Measurements from ENCODE around the gene FATE1. TPM values are rescaled to one million over a fixed set of nuclear protein-coding genes. Genes with fewer than 3 reads are reported as not detected.

The FATE1 gene
- total and polyA plus RNA-seq, 9 donors: 1.2 to 3.7 (median 1.9) TPM

- Histone ChIP-seq H3K9me3 (replicated peaks; ENCODE audit: control insufficient read depth, low read depth, low read length) (no peaks in the 10 kb centered on the region), H3K27ac (ENCODE audit: low read length) (no peak overlapping the region), H3K36me3 (ENCODE audit: control insufficient read depth, insufficient read depth, low read length) (no peaks in the 10 kb centered on the region), H3K4me1 (ENCODE audit: control insufficient read depth, insufficient read depth, low read length) (no peaks in the 10 kb centered on the region), H3K27me3 (ENCODE audit: control insufficient read depth, insufficient read depth, low read length) (peaks cover 33% of the 10 kb centered on the region), H3K4me3 (ENCODE audit: low read length) (no peak overlapping the region)
- WGBS (ENCODE audit: insufficient coverage): 72% methylated on average over 6 of the region's 6 CpGs
- DNase-seq: no peak
These were observed 20.9 kb downstream of the FATE1 start for GRCh38 chrX:151736685-151737084.

- Histone ChIP-seq H3K27me3 (ENCODE audit: control insufficient read depth, insufficient read depth, low read length) (peaks cover 31% of the 10 kb centered on the region), H3K4me3 (ENCODE audit: low read length) (no peak overlapping the region)
- WGBS (ENCODE audit: insufficient coverage): 66% methylated on average over 3 of the region's 5 CpGs
These were observed 21.7 kb downstream of the FATE1 start for GRCh38 chrX:151737494-151737893.

DNA sequence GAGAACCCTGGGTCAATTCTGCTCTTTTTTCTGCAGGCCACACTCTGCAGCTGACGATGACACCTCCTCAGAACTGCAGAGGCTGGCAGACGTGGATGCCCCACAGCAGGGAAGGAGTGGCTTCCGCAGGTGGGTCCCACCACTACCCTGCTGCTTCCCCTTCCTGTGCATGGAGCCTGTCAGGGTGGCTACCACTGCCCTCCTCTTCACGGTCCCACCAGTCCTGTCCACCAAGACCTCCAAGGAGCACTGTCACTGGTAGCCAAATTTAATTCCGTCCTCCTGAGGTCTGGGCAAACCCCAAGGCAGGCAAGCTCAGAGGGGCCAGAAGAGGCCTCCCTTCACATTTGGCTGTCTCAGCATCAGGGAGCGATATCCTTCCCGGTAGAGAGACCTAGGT, 22.9 kb downstream of the FATE1 start:
- Histone ChIP-seq H3K9me3 (replicated peaks; ENCODE audit: control insufficient read depth, low read depth, low read length) (no peaks in the 10 kb centered on the region), H3K36me3 (ENCODE audit: control insufficient read depth, insufficient read depth, low read length) (no peaks in the 10 kb centered on the region), H3K27me3 (ENCODE audit: control insufficient read depth, insufficient read depth, low read length) (peaks cover 25% of the 10 kb centered on the region), H3K4me3 (ENCODE audit: low read length) (no peak overlapping the region), H3K27ac (ENCODE audit: low read length) (no peak overlapping the region), H3K4me1 (ENCODE audit: control insufficient read depth, insufficient read depth, low read length) (no peaks in the 10 kb centered on the region)
- 64% methylated on average over 7 of the region's 7 CpGs for WGBS (ENCODE audit: insufficient coverage)
- no peak for DNase-seq

More at GRCh38 chrX:151737494-151737893, 21.7 kb downstream of the FATE1 start:
- H3K36me3 ChIP-seq (ENCODE audit: control insufficient read depth, insufficient read depth, low read length): no peaks in the 10 kb centered on the region
- H3K27ac ChIP-seq (ENCODE audit: low read length): no peak overlapping the region
- no peaks in the 10 kb centered on the region for H3K9me3 ChIP-seq (replicated peaks; ENCODE audit: control insufficient read depth, low read depth, low read length)
- H3K4me1 ChIP-seq (ENCODE audit: control insufficient read depth, insufficient read depth, low read length): no peaks in the 10 kb centered on the region
- no peak for DNase-seq

DNA sequence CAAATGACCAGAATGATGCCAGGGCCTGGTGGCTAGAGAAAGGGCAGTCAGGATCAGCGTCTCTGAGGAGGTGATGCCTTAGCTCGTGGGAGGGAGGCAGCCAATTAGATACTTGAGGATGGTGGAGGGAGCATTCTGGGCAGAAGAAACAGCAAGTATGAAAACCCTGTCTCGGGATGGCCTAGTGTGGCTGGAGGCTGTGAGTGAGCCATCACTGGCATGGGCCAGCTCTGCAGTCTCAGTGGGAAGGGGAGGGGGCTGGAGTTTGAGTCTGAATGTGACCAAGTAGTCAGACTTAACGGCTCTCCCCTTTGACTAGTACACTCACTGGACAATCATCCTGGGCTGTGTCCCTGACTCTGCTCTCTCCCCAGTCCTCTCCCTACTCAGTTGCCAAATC, 25.8 kb downstream of the FATE1 start:
- peaks cover 24% of the 10 kb centered on the region for H3K27me3 ChIP-seq (ENCODE audit: control insufficient read depth, insufficient read depth, low read length)

DNA sequence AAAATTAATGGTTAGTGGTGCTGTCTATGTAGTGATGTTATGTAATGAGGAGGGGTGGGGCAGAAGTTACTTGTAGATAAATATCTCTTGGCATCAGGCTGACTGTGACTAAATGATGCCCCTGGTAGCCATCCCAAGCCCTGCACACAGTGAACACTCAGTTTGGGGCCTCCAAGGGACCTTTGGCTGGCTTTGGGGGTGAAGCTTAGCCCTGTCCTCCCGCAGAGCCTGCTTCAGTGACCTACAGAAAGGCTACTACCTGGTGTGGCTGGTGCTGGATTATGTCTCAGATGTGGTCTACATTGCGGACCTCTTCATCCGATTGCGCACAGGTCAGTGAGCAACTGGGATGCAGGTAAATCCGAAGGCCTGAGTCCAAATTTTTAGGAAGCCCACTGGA, 26.5 kb downstream of the FATE1 start:
- Histone ChIP-seq H3K27me3 (ENCODE audit: control insufficient read depth, insufficient read depth, low read length) (peaks cover 20% of the 10 kb centered on the region), H3K27ac (ENCODE audit: low read length) (no peak overlapping the region), H3K36me3 (ENCODE audit: control insufficient read depth, insufficient read depth, low read length) (no peaks in the 10 kb centered on the region), H3K4me1 (ENCODE audit: control insufficient read depth, insufficient read depth, low read length) (no peaks in the 10 kb centered on the region), H3K4me3 (ENCODE audit: low read length) (no peak overlapping the region), H3K9me3 (replicated peaks; ENCODE audit: control insufficient read depth, low read depth, low read length) (no peaks in the 10 kb centered on the region)
- no peak for DNase-seq
- WGBS (ENCODE audit: insufficient coverage): 38% methylated on average over 1 of the region's 5 CpGs

More for the DNA sequence above, 25.8 kb downstream of the FATE1 start:
- no peaks in the 10 kb centered on the region for H3K9me3 ChIP-seq (replicated peaks; ENCODE audit: control insufficient read depth, low read depth, low read length)
- H3K4me3 ChIP-seq (ENCODE audit: low read length): no peak overlapping the region
- DNase-seq: no peak
- no peaks in the 10 kb centered on the region for H3K4me1 ChIP-seq (ENCODE audit: control insufficient read depth, insufficient read depth, low read length)
- 75% methylated on average over 3 of the region's 4 CpGs for WGBS (ENCODE audit: insufficient coverage)
- H3K27ac ChIP-seq (ENCODE audit: low read length): no peak overlapping the region
- no peaks in the 10 kb centered on the region for H3K36me3 ChIP-seq (ENCODE audit: control insufficient read depth, insufficient read depth, low read length)

DNA sequence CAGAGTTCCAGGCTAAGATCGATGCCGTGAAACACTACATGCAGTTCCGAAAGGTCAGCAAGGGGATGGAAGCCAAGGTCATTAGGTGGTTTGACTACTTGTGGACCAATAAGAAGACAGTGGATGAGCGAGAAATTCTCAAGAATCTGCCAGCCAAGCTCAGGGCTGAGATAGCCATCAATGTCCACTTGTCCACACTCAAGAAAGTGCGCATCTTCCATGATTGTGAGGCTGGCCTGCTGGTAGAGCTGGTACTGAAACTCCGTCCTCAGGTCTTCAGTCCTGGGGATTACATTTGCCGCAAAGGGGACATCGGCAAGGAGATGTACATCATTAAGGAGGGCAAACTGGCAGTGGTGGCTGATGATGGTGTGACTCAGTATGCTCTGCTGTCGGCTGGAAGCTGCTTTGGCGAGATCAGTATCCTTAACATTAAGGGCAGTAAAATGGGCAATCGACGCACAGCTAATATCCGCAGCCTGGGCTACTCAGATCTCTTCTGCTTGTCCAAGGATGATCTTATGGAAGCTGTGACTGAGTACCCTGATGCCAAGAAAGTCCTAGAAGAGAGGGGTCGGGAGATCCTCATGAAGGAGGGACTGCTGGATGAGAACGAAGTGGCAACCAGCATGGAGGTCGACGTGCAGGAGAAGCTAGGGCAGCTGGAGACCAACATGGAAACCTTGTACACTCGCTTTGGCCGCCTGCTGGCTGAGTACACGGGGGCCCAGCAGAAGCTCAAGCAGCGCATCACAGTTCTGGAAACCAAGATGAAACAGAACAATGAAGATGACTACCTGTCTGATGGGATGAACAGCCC, 28.0 kb downstream of the FATE1 start:
- H3K9me3 ChIP-seq (replicated peaks; ENCODE audit: control insufficient read depth, low read depth, low read length): no peaks in the 10 kb centered on the region
- H3K27me3 ChIP-seq (ENCODE audit: control insufficient read depth, insufficient read depth, low read length): peaks cover 20% of the 10 kb centered on the region
- H3K4me1 ChIP-seq (ENCODE audit: control insufficient read depth, insufficient read depth, low read length): no peaks in the 10 kb centered on the region
- DNase-seq: no peak
- no peaks in the 10 kb centered on the region for H3K36me3 ChIP-seq (ENCODE audit: control insufficient read depth, insufficient read depth, low read length)
- H3K27ac ChIP-seq (ENCODE audit: low read length): no peak overlapping the region
- 85% methylated on average over 21 of the region's 21 CpGs for WGBS (ENCODE audit: insufficient coverage)
- H3K4me3 ChIP-seq (ENCODE audit: low read length): no peak overlapping the region

GRCh38 chrX:151745651-151746050, 29.8 kb downstream of the FATE1 start:
- H3K4me3 ChIP-seq (ENCODE audit: low read length): no peak overlapping the region
- WGBS (ENCODE audit: insufficient coverage): 67% methylated on average over 6 of the region's 6 CpGs
- DNase-seq: no peak
- H3K4me1 ChIP-seq (ENCODE audit: control insufficient read depth, insufficient read depth, low read length): peaks cover 2% of the 10 kb centered on the region
- H3K9me3 ChIP-seq (replicated peaks; ENCODE audit: control insufficient read depth, low read depth, low read length): no peaks in the 10 kb centered on the region
- H3K36me3 ChIP-seq (ENCODE audit: control insufficient read depth, insufficient read depth, low read length): no peaks in the 10 kb centered on the region
- H3K27ac ChIP-seq (ENCODE audit: low read length): no peak overlapping the region
- peaks cover 22% of the 10 kb centered on the region for H3K27me3 ChIP-seq (ENCODE audit: control insufficient read depth, insufficient read depth, low read length)

DNA sequence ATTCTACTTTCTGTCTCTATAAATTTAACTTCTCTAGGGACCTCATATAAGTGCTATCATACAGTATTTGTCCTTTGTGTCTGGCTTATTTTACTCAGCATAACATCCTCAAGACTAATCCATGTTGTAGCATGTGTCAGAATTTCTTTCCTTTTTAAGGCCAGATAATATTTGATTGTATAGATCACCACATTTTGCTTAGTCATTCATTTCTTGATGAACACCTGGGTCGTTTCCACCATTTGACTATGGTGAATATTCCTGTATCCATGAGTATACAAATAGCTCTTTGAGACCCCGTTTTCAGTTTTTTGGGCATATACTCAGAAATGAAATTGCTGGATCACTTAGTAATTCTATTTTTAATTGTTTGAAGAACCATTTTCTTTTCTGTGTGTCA, 30.7 kb downstream of the FATE1 start:
- H3K36me3 ChIP-seq (ENCODE audit: control insufficient read depth, insufficient read depth, low read length): no peaks in the 10 kb centered on the region
- DNase-seq: no peak
- H3K27ac ChIP-seq (ENCODE audit: low read length): no peak overlapping the region
- H3K27me3 ChIP-seq (ENCODE audit: control insufficient read depth, insufficient read depth, low read length): peaks cover 23% of the 10 kb centered on the region
- WGBS (ENCODE audit: insufficient coverage): no CpG with 5 or more reads among the region's 2 CpGs
- peaks cover 2% of the 10 kb centered on the region for H3K4me1 ChIP-seq (ENCODE audit: control insufficient read depth, insufficient read depth, low read length)
- H3K9me3 ChIP-seq (replicated peaks; ENCODE audit: control insufficient read depth, low read depth, low read length): no peaks in the 10 kb centered on the region
- no peak overlapping the region for H3K4me3 ChIP-seq (ENCODE audit: low read length)

DNA sequence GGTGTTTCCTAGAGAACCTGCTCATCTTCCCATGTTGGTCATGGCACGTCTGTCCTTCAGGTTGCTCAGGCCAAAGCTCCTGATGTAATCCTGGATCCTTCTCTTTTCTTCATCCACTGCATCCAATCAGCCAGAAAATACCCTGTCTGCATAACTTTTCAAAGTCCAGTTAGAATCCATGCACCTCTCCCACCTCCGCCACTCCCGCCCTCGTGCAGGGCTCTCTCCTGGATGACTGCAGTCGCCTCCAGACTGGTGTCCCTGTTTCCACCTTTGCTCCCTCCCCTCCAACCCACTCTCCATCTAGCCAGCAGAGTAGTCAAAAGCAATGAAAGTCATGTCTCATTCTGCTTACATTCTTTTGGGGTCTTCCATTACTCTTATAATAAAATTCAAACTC, 34.7 kb downstream of the FATE1 start:
- peaks cover 18% of the 10 kb centered on the region for H3K4me1 ChIP-seq (ENCODE audit: control insufficient read depth, insufficient read depth, low read length)
- WGBS (ENCODE audit: insufficient coverage): 93% methylated on average over 5 of the region's 5 CpGs
- H3K27ac ChIP-seq (ENCODE audit: low read length): no peak overlapping the region
- peaks cover 26% of the 10 kb centered on the region for H3K27me3 ChIP-seq (ENCODE audit: control insufficient read depth, insufficient read depth, low read length)
- no peak overlapping the region for H3K4me3 ChIP-seq (ENCODE audit: low read length)
- H3K36me3 ChIP-seq (ENCODE audit: control insufficient read depth, insufficient read depth, low read length): no peaks in the 10 kb centered on the region
- no peaks in the 10 kb centered on the region for H3K9me3 ChIP-seq (replicated peaks; ENCODE audit: control insufficient read depth, low read depth, low read length)
- no peak for DNase-seq

DNA sequence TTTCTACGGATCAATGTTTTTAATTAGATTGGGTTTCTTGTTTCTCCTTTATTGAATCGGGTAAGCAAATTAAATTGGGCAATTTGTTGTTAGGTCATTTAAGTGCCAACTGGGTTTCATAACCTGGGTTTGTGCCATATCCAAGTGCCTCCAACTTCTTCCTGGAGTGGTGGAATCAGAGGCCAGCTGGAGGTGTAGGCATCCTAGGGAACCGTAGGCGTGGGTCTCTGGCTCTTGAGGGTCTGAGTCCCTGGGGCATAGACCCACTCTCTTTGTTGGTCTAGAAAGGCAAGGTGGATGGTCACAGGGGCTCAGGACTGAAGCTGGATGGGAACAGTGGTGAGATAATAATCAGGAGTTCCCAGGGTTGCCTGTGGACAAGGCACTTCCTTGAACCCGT, 37.0 kb downstream of the FATE1 start:
- Histone ChIP-seq H3K27me3 (ENCODE audit: control insufficient read depth, insufficient read depth, low read length) (peaks cover 20% of the 10 kb centered on the region), H3K4me3 (ENCODE audit: low read length) (no peak overlapping the region), H3K36me3 (ENCODE audit: control insufficient read depth, insufficient read depth, low read length) (no peaks in the 10 kb centered on the region), H3K27ac (ENCODE audit: low read length) (no peak overlapping the region), H3K4me1 (ENCODE audit: control insufficient read depth, insufficient read depth, low read length) (peaks cover 22% of the 10 kb centered on the region), H3K9me3 (replicated peaks; ENCODE audit: control insufficient read depth, low read depth, low read length) (no peaks in the 10 kb centered on the region)
- no peak for DNase-seq
- 74% methylated on average over 5 of the region's 5 CpGs for WGBS (ENCODE audit: insufficient coverage)

All from muscle of leg (tissue), 11 donors.